Kidney (tissue), 14 donors: ENCODE data around the gene MARK4. TPM values are rescaled to one million over a fixed set of nuclear protein-coding genes. Genes with fewer than 3 reads are reported as not detected.

Experiments used
- DNase-seq, 5 donors: peaks; one replicate each; pipeline ENCODE4 v3.0.0-alpha.2; 2013 to 2020
- FAIRE-seq: peaks from 2 replicates; lab custom pipeline; 2012; peaks lifted over from hg19 to GRCh38; lab: Jason Lieb, UNC
- H3K27ac ChIP-seq, 2 donors: one replicate each; pipeline ENCODE4 v1.7.0; 2013; ENCODE audit warnings: low read depth in 2 of 2, low read length in 2 of 2, inconsistent platforms in 1 of 2
- H3K27me3 ChIP-seq: one replicate; pipeline ENCODE4 v1.7.1; 2013; ENCODE audit warnings: low read length, inconsistent platforms; ENCODE audit not compliant: control insufficient read depth, insufficient read depth
- H3K36me3 ChIP-seq, 3 donors: one replicate each; pipeline versions ENCODE4 v1.7.0 to v1.7.1; 2013; ENCODE audit warnings: low read length in 3 of 3, control low read depth in 1 of 3, inconsistent platforms in 1 of 3; ENCODE audit not compliant: insufficient read depth in 3 of 3, control insufficient read depth in 2 of 3
- H3K4me1 ChIP-seq, 3 donors: one replicate each; pipeline versions ENCODE4 v1.7.0 to v1.7.1; 2013; ENCODE audit warnings: low read length in 3 of 3, inconsistent platforms in 1 of 3, low read depth in 1 of 3; ENCODE audit not compliant: control insufficient read depth in 2 of 3, insufficient read depth in 2 of 3
- H3K4me3 ChIP-seq, 3 donors: one replicate each; pipeline versions ENCODE4 v1.7.0 to v1.8.1; 2013; ENCODE audit warnings: low read length in 3 of 3, control low read depth in 1 of 3, inconsistent platforms in 1 of 3
- H3K9ac ChIP-seq, 3 donors: one replicate each; pipeline versions ENCODE4 v1.7.0 to v1.7.1; 2013; ENCODE audit warnings: low read length in 3 of 3, control low read depth in 1 of 3, inconsistent platforms in 1 of 3
- H3K9me3 ChIP-seq, 3 donors: one replicate each; pipeline versions ENCODE4 v1.7.0 to v1.7.1; 2013; ENCODE audit warnings: low read length in 3 of 3, control low read depth in 1 of 3, inconsistent platforms in 1 of 3; ENCODE audit not compliant: control insufficient read depth in 2 of 3, insufficient read depth in 1 of 3
- CTCF ChIP-seq: IDR thresholded peaks from 3 replicates; pipeline ENCODE4 v1.5.1; 2012; ENCODE audit warnings: mild to moderate bottlenecking, moderate library complexity, borderline replicate concordance; ENCODE audit not compliant: insufficient read depth; ENCODE audit errors: extremely low read depth
- intact Hi-C: fragments of 100-400 bp; cut with DNase I; formaldehyde crosslinking; loops from one replicate; pipeline ENCODE4 v1.11.1; 2022
- polyA plus RNA-seq: library from polyadenylated mRNA; stranded (reverse); fragments of 350-450 nt; fragmentation: Illumina TruSeq; extraction: RNeasy Lipid Tissue Mini Kit (QIAGEN cat#74804); gene quantifications from one replicate; pipeline ENCODE4 v1.2.3, GENCODE V29; 2014; ENCODE audit warnings: low read depth, low replicate concordance; ENCODE audit not compliant: insufficient read depth
- total RNA-seq: library from RNA; stranded (reverse); fragmentation: NEBNext Ultra II Directional; extraction: Animal tissue kit (Norgen Biotek cat#: 25700); gene quantifications from one replicate; pipeline ENCODE4 v1.2.1, GENCODE V29; 2021
- donor health status: control.
- donor health status: control.
- donor health status: control.
- donor health status: control.
- donor health status: control.
- donor health status: DM: yes; HTN: yes; CAD: no.
- donor health status: Normal renal cell carcinoma (clear cell type).

The MARK4 gene
- total and polyA plus RNA-seq, 2 donors from 2014 or later: 13.6 to 29.7 TPM

- no peak within 1 kb of the TSS for H3K27ac ChIP-seq
- no peaks in the 10 kb centered on the region for H3K9me3 ChIP-seq
- no peaks in the 10 kb centered on the region for H3K4me1 ChIP-seq
- no peak for TF ChIP-seq CTCF
- no peaks in the 10 kb centered on the region for H3K36me3 ChIP-seq
- peak within 1 kb of the TSS in 1 of 3 donors; percentile 35 for H3K4me3 ChIP-seq
- H3K9ac ChIP-seq: no peak within 1 kb of the TSS
- H3K27me3 ChIP-seq: no peaks in the 10 kb centered on the region
- DNase-seq: peak in 1 of 5 donors; percentile 57
- intact Hi-C loops: no loop called here
- FAIRE-seq: no peak
Observed at GRCh38 chr19:45322744-45323281, 71.7 kb downstream of the MARK4 start, which contains the start of gene CKM. TSS of gene CKM (minus strand) at chr19:45322875. CDS start at chr19:45319713, 3,162 bp downstream.

- intact Hi-C loops: no loop called here
- no peaks in the 10 kb centered on the region for H3K9me3 ChIP-seq
- no peak for TF ChIP-seq CTCF
- H3K4me3 ChIP-seq: peak overlapping the region in 1 of 3 donors; percentile 35
- no peak for FAIRE-seq
- no peak overlapping the region for H3K27ac ChIP-seq
- H3K4me1 ChIP-seq: no peaks in the 10 kb centered on the region
- no peaks in the 10 kb centered on the region for H3K36me3 ChIP-seq
- H3K27me3 ChIP-seq: no peaks in the 10 kb centered on the region
- peak in 4 of 5 donors; percentile 70 to 83 (median 74) for DNase-seq
- no peak overlapping the region for H3K9ac ChIP-seq
Observed at GRCh38 chr19:45323671-45324081, 72.6 kb downstream of the MARK4 start.

GRCh38 chr19:45324349-45324907 is 73.4 kb downstream of the MARK4 start:
- no peaks in the 10 kb centered on the region for H3K4me1 ChIP-seq
- H3K9ac ChIP-seq: no peak overlapping the region
- intact Hi-C loops: no loop called here
- no peaks in the 10 kb centered on the region for H3K9me3 ChIP-seq
- no peak overlapping the region for H3K4me3 ChIP-seq
- H3K36me3 ChIP-seq: no peaks in the 10 kb centered on the region
- DNase-seq: no peak
- no peak for TF ChIP-seq CTCF
- no peak for FAIRE-seq
- no peaks in the 10 kb centered on the region for H3K27me3 ChIP-seq
- no peak overlapping the region for H3K27ac ChIP-seq
